Measurements from ENCODE around the gene VWA3B.

VWA3B gene

DNA sequence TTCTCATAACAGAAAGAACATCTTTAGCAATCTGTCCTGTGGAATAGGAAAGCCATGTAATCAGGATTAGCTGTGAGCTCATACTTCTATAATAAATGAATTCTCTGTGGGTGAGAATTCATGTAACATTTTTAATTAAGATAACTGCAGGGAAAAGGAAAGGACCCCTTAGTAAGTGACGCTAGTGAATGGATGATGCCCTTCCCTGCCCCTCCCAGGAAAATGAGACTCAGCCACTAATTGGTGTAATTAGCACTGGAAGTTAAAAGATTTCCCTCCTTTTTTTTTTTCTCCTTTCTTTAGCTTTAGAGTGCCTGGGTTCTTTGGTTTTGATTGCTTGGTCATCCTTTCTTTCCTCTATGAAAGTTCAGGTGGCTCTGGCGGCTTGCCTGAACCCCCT, 90.3 kb downstream of the VWA3B start:
- DNase-seq (ENCODE audit: low read depth): no peak

DNA sequence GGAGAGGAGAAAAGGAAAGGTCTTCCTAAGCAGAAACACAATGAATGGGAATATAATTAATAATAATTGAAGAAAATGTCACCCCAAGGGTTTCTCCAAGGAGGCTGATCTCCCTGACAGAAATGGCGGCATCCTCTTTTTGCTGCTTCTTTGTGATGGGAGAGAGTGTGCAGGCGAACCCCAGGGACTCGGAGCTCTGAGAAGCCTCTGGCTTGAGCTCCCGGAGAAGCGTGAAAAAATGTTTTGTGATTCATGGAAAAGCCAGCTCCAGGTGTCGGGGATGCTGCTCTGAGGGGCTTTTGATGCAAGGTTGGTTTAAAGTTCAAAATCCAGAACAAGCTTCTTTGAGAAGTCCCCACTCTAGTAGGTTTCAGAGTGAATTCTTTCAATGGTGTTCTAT, 91.0 kb downstream of the VWA3B start:
- DNase-seq (ENCODE audit: low read depth): no peak

DNA sequence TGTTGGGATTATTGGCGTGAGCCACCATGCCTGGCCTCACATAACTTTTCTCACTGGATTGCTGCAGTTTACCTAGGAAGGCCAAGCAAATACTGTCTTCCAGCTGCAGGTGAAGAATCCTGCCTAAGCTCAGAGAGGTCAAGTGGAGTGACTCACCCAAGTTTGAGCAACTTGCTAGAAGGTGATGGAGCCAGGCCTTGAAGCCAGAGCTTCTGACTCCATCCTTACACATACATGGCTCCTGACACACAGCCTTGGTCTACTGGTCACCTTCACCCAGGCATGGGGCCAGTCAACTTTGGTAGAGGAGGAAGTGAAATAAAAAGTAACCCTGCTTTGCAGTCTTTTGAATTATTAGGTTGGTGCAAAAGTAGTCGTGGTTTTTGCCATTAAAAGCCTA, 93.5 kb downstream of the VWA3B start:
- no peak for DNase-seq (ENCODE audit: low read depth)

DNA sequence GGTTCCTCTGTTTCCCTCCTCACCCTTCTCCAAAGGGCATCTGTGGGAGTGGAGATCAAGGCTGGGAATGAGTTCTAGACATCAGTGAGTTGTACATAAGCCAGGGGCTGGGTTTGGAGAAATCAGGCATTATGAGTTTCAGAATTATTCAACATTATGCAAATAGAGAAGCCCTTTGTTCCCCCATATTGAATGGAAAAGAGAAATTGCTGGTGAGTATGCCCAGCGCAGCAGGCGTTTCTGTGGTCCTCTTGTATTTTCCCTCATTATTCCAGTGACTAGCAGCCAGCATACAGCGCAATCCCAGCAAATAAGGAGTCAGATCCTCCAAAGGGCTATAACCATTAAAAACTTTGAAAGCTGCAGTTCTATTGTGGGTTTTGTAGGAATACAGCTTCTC, 94.4 kb downstream of the VWA3B start:
- DNase-seq (ENCODE audit: low read depth): no peak

DNA sequence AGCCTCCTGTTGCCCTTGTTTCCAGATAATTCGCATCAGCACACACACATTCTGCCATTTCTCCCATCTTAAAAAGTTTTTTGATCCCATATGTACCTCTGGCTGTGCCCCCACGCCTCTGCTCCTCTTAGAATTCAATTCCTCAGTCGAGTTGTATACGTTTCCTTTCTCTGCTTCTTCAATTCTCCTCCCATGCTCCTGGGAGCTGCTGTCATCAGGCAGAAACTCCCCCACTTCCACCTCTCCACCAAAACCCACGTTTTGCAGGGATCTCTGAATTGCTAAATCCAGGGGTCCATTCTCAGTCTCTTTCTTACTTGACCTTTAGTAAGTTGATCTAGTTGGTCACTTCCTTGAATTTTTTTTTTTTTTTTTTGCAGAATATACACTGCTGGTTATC, 98.8 kb downstream of the VWA3B start:
- DNase-seq (ENCODE audit: low read depth): no peak

DNA sequence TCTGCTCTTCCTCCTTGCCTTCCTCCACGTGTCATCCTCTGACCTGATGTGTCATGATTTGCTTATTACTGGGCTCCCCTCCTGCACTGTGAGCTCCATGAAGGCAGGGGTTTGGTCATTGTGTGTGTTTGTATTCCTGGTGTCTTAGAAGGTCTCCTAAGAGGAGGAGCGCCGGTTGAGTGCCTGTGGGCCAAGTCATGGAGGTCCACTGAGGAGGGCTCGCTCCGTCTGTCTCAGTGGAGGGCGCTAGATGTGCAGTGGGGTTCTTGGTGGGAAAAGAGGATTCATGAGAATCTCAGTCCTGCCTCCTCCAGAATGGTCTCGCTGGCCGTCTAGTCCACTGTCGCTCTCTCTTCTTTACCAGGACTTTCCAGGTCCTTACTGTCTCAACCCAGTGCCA, 100.2 kb downstream of the VWA3B start:
- DNase-seq (ENCODE audit: low read depth): no peak

DNA sequence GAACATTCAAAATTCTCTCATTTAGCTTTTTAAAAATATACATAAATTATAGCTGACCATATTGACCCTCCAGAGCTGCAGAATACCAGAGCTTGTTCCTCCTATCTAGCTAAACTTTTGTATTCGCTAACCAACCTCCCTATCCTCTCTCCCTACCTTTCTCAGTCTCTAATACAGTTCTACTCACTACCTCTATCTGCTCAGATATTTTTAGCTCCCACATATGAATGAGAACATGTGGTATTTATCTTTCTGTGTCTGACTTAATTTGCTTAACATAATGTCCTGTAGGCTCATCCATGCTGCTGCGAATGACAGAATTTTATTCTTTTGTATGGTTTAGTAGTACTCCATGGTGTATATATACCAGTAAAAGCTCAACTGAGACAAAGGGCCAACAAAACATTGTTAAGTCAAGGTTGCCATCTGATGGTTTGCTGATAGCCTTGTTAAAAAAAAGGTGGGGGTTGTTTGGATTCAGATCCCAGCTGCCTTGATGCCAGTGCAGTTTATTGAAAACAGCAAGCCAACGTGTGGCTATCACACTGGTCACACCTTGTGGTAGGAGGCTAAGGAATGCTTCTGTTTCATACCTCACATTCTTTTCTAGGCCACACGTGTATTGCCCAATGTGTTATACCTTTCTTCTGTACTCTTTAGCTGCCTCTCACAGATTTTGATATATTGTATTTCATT, 101.5 kb downstream of the VWA3B start:
- no peak for DNase-seq (ENCODE audit: low read depth)

DNA sequence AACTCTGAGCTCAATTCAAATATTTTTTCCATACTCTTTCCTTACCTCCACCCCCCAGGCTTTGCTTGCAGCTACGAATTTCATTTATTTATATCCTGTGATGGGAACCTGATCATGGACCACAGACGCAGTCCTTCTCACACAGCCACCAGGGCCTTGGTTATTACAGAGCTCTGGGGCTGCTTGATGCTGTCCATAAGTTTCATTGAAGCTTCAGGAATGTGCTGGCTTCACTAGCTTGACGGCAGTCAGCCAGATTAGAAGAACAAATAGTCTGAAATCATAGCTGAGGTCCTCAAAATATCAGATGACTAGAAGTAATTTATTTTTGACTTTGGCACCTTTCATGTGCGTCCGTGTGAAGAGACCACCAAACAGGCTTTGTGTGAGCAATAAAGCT, 104.9 kb downstream of the VWA3B start:
- no peak for DNase-seq (ENCODE audit: low read depth)

DNA sequence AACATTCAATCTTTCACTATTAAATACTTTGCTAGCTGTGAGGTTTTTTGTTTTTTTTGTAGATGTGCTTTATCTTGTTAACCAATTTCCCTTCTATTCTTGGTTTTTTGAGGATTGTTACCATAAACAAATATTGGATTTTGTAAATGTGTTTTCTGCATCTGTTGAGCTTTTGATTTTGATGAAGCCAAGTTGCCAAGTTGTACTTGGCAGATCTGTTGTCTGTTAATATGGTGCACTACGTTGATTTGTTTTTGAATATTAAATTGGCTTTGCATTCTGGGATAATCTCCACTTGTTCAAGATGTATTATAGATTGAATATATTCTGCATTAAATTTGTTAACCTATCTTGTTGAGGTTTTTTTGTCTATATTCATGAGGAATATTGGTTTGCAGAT, 114.6 kb downstream of the VWA3B start:
- DNase-seq (ENCODE audit: low read depth): no peak

DNA sequence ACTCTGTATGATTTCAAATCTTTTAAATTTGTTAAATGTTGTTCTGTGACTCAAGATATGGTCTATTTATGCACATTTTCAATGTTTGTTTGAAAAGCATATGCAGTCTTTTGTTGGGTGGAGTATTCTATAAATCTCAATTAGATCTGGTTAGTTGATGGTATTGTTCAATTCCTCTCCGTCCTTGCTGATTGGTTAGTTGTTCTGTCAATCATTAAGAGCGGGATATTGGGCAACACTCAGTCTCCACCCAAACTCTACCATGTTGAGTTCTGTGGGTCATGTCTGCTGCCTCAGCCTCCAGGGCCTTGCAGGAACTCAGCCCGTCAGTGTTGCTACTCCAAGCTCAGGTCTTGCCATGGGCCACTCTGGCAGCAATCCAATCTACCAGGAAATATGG, 118.9 kb downstream of the VWA3B start:
- no peak for DNase-seq (ENCODE audit: low read depth)

DNA sequence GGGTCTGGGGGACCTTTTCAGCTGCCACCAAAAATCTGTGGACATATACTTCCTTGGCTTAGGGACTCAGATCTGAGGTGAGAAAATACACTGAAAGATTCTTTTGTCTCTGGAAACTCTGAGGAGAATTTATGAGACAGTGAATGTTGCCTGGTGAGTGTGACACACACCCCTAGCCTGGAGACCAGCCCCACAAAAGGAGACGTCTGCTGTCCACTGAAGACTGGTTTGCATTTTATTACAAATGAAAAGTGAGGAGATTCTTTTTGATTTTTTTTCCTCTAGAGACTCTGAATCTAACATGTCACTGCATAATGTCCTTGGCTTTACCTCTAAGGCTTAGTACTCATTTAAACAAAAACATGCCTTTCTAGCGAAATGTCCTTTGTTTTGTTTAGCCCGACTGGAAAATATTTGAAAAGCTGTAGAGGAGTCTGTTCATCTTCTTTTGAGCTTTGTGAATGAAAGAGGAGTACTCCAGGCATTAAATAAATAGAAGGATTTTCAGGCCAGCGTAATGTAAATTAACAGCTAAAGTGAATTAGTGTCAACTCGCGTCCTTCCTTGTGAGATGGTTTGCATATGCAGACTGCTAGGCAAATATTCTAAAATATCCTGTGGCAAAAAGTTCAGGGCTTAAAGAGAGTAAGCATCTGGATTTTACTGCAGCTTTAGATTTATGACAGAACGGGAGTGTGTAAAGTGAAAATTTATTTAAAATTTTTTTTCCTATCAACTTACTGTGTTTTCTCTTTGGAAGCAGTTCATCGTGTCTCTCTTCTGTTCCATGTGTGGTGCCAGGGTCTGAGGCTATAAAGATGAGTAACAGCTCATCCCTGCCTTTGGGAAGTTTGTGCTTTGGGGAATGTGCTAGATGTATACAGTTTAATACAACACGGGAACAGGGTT, 125.4 kb downstream of the VWA3B start:
- DNase-seq (ENCODE audit: low read depth): no peak

DNA sequence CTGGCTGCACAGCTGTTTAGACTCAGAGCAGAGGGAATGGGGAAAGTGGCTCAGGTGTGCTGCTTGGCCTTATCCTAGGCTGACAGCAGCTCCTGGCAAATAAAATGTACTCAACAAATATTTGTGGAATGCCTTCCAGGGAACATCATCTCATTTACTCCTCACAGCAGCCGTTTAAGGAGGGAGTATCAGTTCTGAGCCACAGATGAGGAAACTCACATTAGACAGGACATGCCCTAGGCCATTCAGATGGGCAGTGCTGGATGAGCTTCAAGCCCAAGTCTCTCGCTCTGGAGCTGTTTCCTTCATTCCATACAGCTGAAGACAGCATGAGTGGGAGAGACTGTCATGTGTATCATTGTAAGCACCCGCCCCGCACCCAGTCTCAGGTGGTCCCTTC, 129.6 kb downstream of the VWA3B start:
- no peak for DNase-seq (ENCODE audit: low read depth)

DNA sequence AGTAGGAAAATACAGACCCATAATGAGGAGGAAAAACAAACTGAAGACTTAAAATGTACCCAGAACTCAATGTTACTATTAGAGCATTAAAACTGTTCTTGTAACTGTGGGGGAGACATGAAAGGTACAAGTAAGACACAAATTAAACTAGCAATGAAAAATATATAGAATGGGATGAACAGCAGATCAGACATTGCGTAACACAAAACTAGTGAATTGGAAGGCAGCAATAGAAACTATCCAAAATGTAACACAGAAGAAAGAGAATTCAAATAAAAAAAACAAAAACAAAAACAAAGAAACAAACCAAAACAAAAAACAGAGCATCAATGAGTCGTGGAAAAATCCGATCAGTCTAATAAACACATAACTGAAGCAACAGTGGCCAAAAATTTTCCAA, 132.2 kb downstream of the VWA3B start:
- DNase-seq (ENCODE audit: low read depth): no peak

DNA sequence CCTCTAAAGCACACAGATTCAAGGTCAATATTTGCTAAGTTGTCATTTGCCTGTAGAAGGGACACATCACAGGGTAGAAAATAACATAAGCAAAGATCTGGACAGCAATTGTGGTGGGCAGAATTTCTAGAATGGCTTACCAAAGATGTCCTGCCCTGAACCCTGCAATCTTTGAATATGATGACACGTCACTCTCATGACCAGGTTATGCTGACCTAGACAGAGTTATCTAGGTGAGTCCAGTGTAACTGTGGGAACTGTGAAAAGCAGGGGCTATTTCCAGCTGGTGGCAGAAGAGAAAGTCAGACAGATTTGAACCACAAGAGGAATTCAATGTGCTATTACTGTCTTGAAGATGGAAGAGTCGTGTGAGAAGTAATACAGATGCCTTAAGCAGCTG, 147.0 kb downstream of the VWA3B start:
- no peak for DNase-seq (ENCODE audit: low read depth)

DNA sequence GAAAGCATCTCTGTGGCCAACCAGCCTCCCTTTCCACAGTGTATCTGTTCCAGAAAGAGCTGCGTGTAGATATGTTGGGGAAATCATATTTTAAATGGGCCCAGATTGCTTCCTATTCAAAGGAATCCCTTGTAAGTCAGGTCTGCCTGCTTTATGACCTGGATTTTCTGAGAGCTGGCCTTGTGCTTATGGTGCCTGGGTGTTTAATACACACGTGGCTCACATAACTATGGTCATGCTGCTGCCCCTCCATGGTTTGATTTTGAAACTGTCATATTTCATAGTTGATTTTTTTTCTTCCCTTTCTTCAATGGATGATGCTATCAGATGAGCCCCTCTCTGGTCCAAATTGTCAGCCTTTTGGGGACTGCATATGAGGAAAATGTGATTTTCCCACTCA, 147.8 kb downstream of the VWA3B start:
- no peak for DNase-seq (ENCODE audit: low read depth)

DNA sequence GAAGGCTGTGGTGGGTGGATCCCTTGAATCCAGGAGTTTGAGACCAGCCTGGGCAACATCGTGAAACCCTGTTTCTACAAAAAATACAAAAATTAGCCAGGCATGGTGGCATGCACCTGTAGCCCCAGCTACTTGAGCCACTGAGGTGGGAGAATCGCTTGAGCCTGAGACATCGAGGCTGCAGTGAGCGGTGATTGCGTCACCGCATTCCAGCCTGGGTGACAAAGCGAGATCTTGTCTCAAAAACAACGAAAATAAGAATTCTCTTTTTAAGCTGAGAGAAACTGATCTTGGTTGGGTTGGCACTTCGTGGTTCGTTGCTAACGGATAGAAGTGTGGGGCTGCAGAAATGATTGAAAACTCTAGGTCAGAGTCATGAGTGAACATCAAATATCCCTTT, 150.0 kb downstream of the VWA3B start:
- DNase-seq (ENCODE audit: low read depth): no peak

DNA sequence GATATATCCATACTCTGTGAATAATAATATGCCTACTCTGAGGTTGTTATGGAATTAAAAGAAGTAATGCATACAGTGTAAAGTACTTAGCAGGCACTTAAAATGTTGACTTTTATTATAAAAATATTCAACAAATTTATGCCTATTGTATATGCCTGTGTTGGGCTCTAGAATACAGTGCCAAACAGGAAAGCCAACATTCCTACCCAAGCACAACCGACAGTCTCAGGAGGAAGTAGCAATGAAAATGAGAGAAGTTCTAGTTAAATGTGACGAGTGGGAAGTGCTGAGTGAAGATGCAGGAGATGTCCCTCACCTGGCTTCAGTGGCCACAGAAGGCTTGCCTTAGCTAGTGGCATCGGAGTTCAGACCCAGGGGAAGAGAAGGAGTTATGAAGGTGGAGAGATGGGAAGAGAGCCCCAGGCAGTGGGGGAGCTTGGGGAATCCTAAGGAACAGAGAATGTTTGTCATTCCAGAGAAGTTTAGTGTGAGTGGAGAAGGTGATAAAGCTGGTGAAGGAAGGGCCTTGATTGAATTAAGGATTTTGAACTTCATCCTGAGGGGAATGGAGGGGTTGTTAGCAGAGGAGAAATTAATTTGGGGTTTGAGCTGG, 153.9 kb downstream of the VWA3B start:
- no peak for DNase-seq (ENCODE audit: low read depth)

DNA sequence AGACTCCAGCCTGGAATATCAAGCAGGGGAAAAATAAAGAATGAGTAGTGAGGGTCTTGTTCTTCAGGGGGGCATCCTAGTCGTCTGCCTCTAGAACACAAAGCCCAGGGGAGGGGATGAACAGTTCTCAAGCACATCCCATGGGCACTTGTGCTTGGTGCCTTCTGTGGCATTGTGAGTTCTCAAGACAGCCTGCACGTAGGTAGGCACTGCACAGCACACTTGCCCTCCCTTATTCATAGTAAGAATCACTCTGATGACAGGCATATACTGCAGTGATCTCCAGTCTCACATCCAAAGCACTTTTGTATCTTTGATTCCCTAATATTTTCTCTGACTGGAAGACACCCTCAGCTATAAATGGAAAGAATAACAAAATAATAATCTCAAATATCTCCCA, 154.6 kb downstream of the VWA3B start:
- no peak for DNase-seq (ENCODE audit: low read depth)

DNA sequence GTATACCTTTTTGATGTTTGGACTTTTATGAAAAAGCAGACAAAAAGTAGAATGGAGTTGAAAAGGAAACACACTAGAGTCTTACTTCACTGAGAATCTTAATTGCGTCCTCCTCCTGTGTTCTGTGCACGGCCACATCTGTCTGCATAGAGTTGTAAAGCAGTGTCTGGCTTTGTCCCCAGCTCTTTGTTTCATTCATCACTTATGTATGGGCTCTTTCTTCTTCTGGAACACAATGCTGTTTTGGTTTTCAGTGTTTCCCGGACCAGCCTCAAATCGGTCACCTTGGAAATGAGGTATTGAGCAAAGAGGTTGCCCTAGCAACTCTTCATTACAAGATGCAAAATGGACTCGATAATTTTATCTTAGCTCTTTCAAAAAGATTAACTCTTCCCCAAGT, 155.0 kb downstream of the VWA3B start:
- DNase-seq (ENCODE audit: low read depth): no peak

DNA sequence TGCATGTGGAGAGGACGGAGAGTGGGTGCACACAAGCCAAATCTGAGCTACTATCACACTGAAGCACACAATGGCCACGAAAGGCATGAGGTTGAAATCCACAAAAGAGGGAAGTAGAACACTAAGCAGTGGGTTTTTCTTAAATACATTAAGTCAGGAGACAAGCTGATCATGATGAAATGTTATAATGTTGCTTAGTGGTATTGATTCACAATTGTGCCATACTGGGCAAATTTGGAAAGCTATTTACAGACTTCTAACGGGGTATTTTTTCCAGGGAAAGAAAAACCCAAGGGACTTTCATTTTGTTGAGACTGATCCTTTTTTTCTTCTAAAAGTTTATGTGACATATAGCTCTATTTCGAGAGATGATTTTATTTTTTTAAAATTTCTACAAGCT, 158.5 kb downstream of the VWA3B start:
- DNase-seq (ENCODE audit: low read depth): no peak

DNA sequence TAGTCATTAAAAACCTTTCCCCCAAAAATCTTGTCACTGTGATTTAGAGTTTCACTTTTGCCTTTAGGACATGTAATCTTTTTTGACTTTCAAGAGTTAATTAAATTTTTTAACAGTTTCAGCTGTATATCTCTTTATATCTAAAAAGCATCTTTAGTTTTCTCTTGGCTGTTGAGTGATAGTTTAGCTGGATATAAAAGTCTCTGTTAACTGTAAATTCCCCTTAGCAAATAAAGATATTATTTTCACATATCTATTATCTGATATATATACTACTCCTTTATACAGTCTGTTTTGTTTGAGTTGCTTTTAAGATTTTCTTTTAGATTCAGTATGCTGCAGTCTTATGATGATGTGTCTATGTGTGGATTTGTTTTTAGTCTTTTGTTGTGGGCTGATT, 160.4 kb downstream of the VWA3B start:
- DNase-seq (ENCODE audit: low read depth): no peak

DNA sequence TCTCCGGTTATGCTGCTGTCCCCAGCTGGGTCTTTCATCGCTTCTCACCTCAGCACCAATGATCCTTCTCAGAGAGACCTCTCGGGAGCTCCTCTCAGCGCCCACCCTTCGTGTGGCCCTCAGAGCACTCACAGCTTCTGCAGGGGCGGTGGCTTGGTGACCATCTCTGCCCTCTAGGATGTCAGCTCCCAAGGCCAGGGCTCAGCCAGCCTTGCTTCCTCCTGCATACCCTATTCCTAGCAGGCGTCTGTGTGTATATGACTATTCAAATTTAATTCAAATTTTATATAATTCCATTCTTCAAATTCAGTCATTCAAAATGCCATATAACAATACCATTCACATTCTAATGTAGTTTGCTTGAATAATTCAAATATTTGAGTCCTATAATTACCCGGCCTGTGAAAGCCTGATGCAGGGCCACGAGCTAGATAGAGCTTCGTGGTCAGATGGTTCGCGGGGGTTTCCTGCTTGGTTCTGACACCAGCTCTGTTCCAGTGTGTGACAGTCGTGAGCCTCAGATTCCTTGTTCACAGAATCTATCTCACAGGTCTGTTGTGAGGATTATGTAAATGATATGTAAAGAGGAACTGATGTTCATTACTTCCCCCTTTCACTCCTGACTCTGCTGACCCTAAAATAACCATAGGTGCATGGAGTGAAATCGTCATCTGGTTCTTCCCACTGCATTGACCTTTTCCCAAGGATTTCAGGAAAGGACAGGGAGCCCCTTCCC, 165.2 kb downstream of the VWA3B start:
- no peak for DNase-seq (ENCODE audit: low read depth)

Data from fibroblast of the conjunctiva (primary cell).